Neural cell (in vitro differentiated cells): ENCODE results near the gene TLE4. TPM values are rescaled to one million over a fixed set of nuclear protein-coding genes. Genes with fewer than 3 reads are reported as not detected.

Source experiments
- H2AFZ ChIP-seq: fragments of 200-600, 300-800 bp; sonication (generic), shearing (Covaris generic); 2 replicates; pipeline ENCODE4 v1.6.0; 2014; ENCODE audit warnings: low read depth, mild to moderate bottlenecking, antibody characterized with exemption, low read length, moderate library complexity
- H3F3A ChIP-seq: fragments of 200-600 bp; shearing (Covaris generic); 2 replicates; pipeline ENCODE4 v1.6.1; 2016; ENCODE audit warnings: mild to moderate bottlenecking, moderate library complexity, mixed read lengths, antibody characterized with exemption, low read length; ENCODE audit not compliant: insufficient read depth, poor library complexity, severe bottlenecking
- H3K27ac ChIP-seq: fragments of 200-600, 300-800 bp; sonication (generic), shearing (Covaris generic); 2 replicates; pipeline ENCODE4 v1.5.1; 2014; ENCODE audit warnings: mild to moderate bottlenecking, low read length, moderate library complexity
- H3K27me3 ChIP-seq: fragments of 300-800, 200-600 bp; sonication (generic), shearing (Covaris generic); 2 replicates; pipeline ENCODE4 v1.6.0; 2014; ENCODE audit warnings: mild to moderate bottlenecking, low read depth, low read length, moderate library complexity; ENCODE audit not compliant: insufficient read depth
- H3K36me3 ChIP-seq: fragments of 300-800, 200-600 bp; sonication (generic), shearing (Covaris generic); 2 replicates; pipeline ENCODE4 v1.5.1; 2014; ENCODE audit warnings: mild to moderate bottlenecking, antibody characterized with exemption, low read length, moderate library complexity; ENCODE audit not compliant: insufficient read depth
- H3K4me2 ChIP-seq: fragments of 300-800, 200-600 bp; sonication (generic), shearing (Covaris generic); 2 replicates; pipeline ENCODE4 v1.6.0; 2014; ENCODE audit warnings: mild to moderate bottlenecking, low read length
- H3K4me3 ChIP-seq: fragments of 300-800, 200-600 bp; sonication (generic), shearing (Covaris generic); 2 replicates; pipeline ENCODE4 v1.5.1; 2014; ENCODE audit warnings: mild to moderate bottlenecking, low read length, moderate library complexity
- H3K79me2 ChIP-seq: fragments of 200-600 bp; shearing (Covaris generic); replicated peaks from 2 replicates; pipeline ENCODE4 v1.6.0; 2014; ENCODE audit warnings: mild to moderate bottlenecking, low read length, moderate library complexity; ENCODE audit not compliant: insufficient read depth
- H3K9ac ChIP-seq: fragments of 300-800, 200-600 bp; sonication (generic), shearing (Covaris generic); 2 replicates; pipeline ENCODE4 v1.6.1; 2016; ENCODE audit warnings: mild to moderate bottlenecking, low read length, mixed read lengths
- H3K9me2 ChIP-seq: fragments of 200-600 bp; shearing (Covaris generic); 2 replicates; pipeline ENCODE4 v1.6.1; 2016; ENCODE audit warnings: mild to moderate bottlenecking, low read length, mixed read lengths; ENCODE audit not compliant: insufficient read depth
- H3K9me3 ChIP-seq: fragments of 200-600, 300-800 bp; sonication (generic), shearing (Covaris generic); 2 replicates; pipeline ENCODE4 v1.6.1; 2016; ENCODE audit warnings: mild to moderate bottlenecking, mixed run types, low read length, moderate library complexity, mixed read lengths
- H4K20me1 ChIP-seq: fragments of 200-600 bp; shearing (Covaris generic); 2 replicates; pipeline ENCODE4 v1.6.1; 2016; ENCODE audit warnings: mild to moderate bottlenecking, mixed run types; ENCODE audit not compliant: insufficient read depth
- CTCF ChIP-seq: fragments of 450-650 bp; IDR thresholded peaks from 2 replicates; pipeline ENCODE4 v1.5.1; 2014; ENCODE audit warnings: antibody characterized with exemption, mild to moderate bottlenecking, moderate library complexity; ENCODE audit not compliant: poor library complexity, severe bottlenecking
- EP300 ChIP-seq: fragments of 450-650 bp; conservative IDR thresholded peaks from 2 replicates; pipeline ENCODE4 v1.6.1; 2014; ENCODE audit warnings: antibody characterized with exemption, mild to moderate bottlenecking, moderate library complexity; ENCODE audit not compliant: poor library complexity, severe bottlenecking
- EZH2 ChIP-seq: fragments of 200-600, 300-800 bp; shearing (Covaris generic), sonication (generic); IDR thresholded peaks from 2 replicates; pipeline ENCODE4 v1.6.1; 2014; ENCODE audit warnings: antibody characterized with exemption, low read length, borderline replicate concordance, mild to moderate bottlenecking; ENCODE audit not compliant: insufficient read depth, poor library complexity, severe bottlenecking
- MXI1 ChIP-seq: fragments of 450-650 bp; conservative IDR thresholded peaks from 2 replicates; pipeline ENCODE4 v1.6.1; 2014; ENCODE audit warnings: antibody characterized with exemption, mild to moderate bottlenecking; ENCODE audit not compliant: poor library complexity, severe bottlenecking
- POLR2AphosphoS5 ChIP-seq: IDR thresholded peaks from 2 replicates; pipeline ENCODE4 v1.6.1; 2012
- RAD21 ChIP-seq: fragments of 450-650 bp; conservative IDR thresholded peaks from 2 replicates; pipeline ENCODE4 v1.6.1; 2014; ENCODE audit warnings: antibody characterized with exemption, mild to moderate bottlenecking, moderate library complexity
- REST ChIP-seq: IDR thresholded peaks from 2 replicates; pipeline ENCODE4 v1.6.1; 2012; ENCODE audit warnings: borderline replicate concordance
- SMC3 ChIP-seq: fragments of 450-650 bp; conservative IDR thresholded peaks from 2 replicates; pipeline ENCODE4 v1.6.1; 2014; ENCODE audit warnings: antibody characterized with exemption, mild to moderate bottlenecking, moderate library complexity; ENCODE audit not compliant: poor library complexity
- TAF1 ChIP-seq: IDR thresholded peaks from 2 replicates; pipeline ENCODE4 v1.6.1; 2012; ENCODE audit warnings: low read depth
- polyA plus RNA-seq: library from polyadenylated mRNA; depleted of rRNA; stranded (reverse); fragments of >200 nt; gene quantifications from 2 replicates; pipeline ENCODE4 v1.2.3, GENCODE V29; 2014

The TLE4 gene
- polyA plus RNA-seq, 1 donor from 2014 or later: 143 TPM

GRCh38 chr9:79663878-79664277, 92.1 kb downstream of the TLE4 start:
- no peak overlapping the region for H2AFZ ChIP-seq
- no peaks in the 10 kb centered on the region for H3K27me3 ChIP-seq
- H3K79me2 ChIP-seq: peaks cover 54% of the 10 kb centered on the region
- H3K4me3 ChIP-seq: peak overlapping the region; percentile 56
- H3K4me2 ChIP-seq: peak overlapping the region; percentile 74
- no peak for TF ChIP-seq TAF1
- peak; percentile 50 for TF ChIP-seq MXI1
- TF ChIP-seq RAD21: peak; percentile 17
- no peak for TF ChIP-seq EZH2
- peak; percentile 27 for TF ChIP-seq REST
- TF ChIP-seq SMC3: no peak
- TF ChIP-seq EP300: peak; percentile 66
- no peak for TF ChIP-seq CTCF
- peak; percentile 54 for TF ChIP-seq POLR2AphosphoS5
- H3K9me2 ChIP-seq: no peaks in the 10 kb centered on the region
- peaks cover 11% of the 10 kb centered on the region for H3F3A ChIP-seq
- H3K27ac ChIP-seq: peak overlapping the region; percentile 45
- no peaks in the 10 kb centered on the region for H4K20me1 ChIP-seq
- no peaks in the 10 kb centered on the region for H3K9me3 ChIP-seq
- H3K36me3 ChIP-seq: peaks cover 2% of the 10 kb centered on the region
- H3K9ac ChIP-seq: peak overlapping the region; percentile 30

- Histone ChIP-seq H3K4me2 (peak overlapping the region; percentile 74), H4K20me1 (no peaks in the 10 kb centered on the region), H3K9me2 (no peaks in the 10 kb centered on the region), H3K79me2 (peaks cover 55% of the 10 kb centered on the region), H3K27ac (peak overlapping the region; percentile 45), H3K27me3 (no peaks in the 10 kb centered on the region), H3F3A (peaks cover 11% of the 10 kb centered on the region), H3K4me3 (peak overlapping the region; percentile 56), H3K9me3 (no peaks in the 10 kb centered on the region), H3K36me3 (no peaks in the 10 kb centered on the region), H2AFZ (no peak overlapping the region), H3K9ac (peak overlapping the region; percentile 0)
- TF ChIP-seq POLR2AphosphoS5: no peak
- TF ChIP-seq RAD21: no peak
- TF ChIP-seq EZH2: no peak
- no peak for TF ChIP-seq SMC3
- no peak for TF ChIP-seq MXI1
- no peak for TF ChIP-seq TAF1
- no peak for TF ChIP-seq CTCF
Observed at GRCh38 chr9:79664375-79664831, 92.6 kb downstream of the TLE4 start.
